AG08395 (cell line): ENCODE data around the gene TF.
A peak's percentile ranks its signal among the peaks of the same experiment; 100 is the strongest.
"Not testable (repeated sequence)": the region's sequence is repeated elsewhere in the genome, so short reads cannot be mapped to it uniquely, and the experiment has no call there.

Experiments
- DNase-seq: peaks from one replicate; pipeline ENCODE4 v3.0.0; 2012; ENCODE audit warnings: mixed read lengths, low spot score

The TF gene

DNA sequence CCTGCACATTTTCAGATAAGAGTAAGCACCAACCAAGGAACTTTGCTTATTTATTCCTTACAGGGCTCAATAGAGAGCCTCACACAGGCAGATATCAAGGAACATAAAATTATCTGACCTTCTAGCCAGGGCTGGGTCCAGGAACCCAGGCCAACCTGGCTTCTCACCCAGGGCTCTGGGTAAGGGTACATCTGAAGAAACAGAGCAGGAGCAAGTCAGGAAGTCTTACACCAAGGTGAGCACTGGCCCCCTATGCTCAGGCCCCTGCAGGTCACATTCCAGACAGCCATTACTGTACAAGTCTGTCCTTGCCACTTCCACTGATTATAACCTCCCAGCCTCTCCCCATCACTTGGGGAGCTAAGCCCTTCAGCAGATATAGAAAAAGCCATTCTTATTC, 19.1 kb downstream of the TF start:
- DNase-seq, result no peak

GRCh38 chr3:133767607-133768006, 21.4 kb downstream of the TF start:
- DNase-seq, result no peak

DNA sequence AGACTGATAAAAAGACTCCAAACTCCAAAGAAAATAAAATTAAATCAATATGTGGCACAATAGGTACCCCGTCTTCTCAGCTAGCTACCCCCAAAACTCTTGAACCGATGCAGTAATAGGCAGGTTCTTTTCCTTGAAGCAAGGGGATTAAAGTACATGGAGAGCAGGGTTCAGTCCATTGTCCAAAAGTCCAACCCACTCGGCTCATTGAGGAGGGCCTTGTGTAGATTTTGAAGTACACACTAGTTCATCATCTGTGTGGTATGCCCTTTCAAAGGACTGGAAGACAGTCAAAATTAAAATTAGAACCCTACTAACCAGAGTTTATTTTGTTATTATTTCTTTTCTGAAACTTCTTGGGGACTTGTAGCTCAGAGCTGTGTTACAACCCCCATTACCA, 23.3 kb downstream of the TF start:
- no peak for DNase-seq

- DNase-seq, result no peak
These were observed 27.5 kb downstream of the TF start for GRCh38 chr3:133773732-133774131.

- no peak for DNase-seq
These were observed 29.1 kb downstream of the TF start for GRCh38 chr3:133775309-133775708.

DNA sequence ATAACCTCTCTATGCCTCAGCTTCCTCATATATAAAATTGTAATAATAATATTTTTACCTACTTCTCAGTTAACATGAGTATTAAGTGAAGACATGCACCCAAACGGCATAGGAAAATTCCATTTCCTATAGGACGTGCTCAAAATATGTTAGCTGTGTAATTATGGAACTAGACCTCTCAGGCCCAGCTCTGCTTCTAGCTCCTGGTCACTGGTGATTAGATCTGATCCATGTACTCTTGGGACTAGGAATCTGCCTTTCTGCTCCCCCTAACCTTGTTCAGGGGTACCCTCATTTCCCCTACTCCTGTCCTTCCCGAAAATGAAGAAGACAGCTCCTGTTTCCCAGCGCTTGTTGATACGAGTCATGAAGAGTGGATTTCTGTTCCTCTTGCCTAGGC, 29.6 kb downstream of the TF start:
- DNase-seq, result no peak

DNA sequence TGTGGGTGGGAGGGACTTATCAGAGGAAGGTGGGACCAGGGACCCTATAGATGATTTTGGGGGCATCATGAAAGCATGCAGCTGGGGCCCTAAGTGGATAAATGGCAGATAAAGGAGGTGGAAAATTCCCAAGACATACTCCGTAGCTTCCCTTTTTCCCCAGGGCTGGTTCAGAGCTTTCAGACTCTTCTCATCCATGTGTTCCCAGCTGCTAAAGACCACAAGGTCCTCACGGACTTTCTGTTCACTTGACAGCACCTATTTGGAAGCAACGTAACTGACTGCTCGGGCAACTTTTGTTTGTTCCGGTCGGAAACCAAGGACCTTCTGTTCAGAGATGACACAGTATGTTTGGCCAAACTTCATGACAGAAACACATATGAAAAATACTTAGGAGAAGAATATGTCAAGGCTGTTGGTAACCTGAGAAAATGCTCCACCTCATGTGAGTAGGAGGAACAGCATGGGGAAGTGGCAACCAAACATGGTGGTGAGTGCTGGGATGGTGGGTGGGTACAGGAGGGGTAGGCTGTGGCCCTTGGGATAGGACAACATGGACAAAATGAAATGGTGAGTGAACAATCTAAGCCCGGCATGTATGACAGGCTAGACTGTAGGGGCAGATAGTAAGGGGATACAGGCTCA, 30.7 kb downstream of the TF start:
- DNase-seq, result no peak

DNA sequence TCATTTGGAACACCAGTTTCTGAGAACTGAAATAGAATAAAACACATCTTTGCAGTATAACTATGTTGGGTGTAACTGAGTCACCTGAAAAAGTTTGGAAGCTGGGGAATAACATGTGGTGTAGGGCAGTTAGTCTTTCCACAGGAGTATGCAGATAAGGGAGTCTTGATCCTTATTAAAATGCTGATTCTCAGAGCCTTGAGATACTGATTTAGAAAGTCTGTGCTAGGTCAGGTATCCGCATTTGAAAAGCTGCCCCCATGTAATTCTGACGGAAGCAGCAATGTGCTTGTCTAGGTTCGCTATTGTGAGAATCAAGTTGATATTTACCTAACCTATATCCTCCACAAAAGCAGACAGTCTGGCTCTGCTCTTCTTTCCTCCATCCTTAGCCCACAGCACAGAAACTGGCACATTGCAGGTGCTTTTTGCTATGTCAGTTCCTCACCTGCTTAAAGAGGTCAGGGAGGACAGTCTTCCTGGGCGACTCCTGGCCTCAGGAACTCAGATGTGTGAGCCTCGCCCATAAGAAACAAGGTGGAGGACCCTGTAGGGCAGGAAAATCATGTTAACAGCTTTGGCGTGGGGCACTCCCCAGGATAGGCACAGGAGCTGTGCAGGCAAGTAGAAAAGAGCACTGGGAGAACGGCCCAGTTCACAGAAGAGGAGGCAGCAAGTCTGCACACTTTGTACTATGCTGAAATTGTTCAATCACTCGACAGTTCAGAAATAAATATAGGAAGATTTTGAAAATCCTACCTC, 31.8 kb downstream of the TF start:
- DNase-seq, result no peak

GRCh38 chr3:133779626-133780203, 33.5 kb downstream of the TF start:
- DNase-seq, result no peak

DNA sequence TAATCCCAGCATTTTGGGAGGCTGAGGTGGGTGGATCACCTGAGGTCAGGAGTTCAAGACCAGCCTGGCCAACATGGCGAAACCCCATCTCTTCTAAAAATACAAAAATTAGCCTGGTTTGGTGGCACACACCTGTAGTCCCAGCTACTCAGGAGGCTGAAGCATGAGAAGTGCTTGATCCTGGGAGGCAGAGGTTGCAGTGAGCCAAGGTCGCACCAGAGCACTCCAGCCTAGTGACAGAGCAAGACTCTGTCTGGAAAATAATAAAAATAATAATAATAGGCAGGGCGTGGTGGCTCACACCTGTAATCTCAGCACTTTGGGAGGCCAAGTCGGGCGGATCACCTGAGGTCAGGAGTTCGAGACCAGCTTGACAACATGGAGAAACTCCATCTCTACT, 34.6 kb downstream of the TF start:
- DNase-seq, result not testable (repeated sequence)

- DNase-seq, result no peak
These were observed 35.4 kb downstream of the TF start for GRCh38 chr3:133781570-133781969.

DNA sequence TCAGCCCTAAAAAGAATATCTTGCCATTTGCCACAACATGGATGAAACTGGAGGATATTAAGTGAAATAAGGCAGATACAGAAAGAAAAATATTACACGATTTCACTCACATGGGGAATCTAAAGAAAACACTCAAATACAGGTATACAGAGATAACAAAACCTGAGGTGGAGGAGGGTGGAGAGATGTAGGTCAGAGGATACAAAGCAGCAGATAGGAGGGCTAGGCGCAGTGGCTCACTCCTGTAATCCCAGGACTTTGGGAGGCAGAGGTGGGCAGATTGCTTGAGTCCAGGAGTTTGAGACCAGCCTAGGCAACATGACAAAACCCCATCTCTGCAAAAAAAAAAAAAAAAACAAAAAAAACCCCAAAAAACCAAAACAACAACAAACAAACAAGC, 36.3 kb downstream of the TF start:
- no peak for DNase-seq

- no peak for DNase-seq
These were observed 37.6 kb downstream of the TF start for GRCh38 chr3:133783762-133784161.

DNA sequence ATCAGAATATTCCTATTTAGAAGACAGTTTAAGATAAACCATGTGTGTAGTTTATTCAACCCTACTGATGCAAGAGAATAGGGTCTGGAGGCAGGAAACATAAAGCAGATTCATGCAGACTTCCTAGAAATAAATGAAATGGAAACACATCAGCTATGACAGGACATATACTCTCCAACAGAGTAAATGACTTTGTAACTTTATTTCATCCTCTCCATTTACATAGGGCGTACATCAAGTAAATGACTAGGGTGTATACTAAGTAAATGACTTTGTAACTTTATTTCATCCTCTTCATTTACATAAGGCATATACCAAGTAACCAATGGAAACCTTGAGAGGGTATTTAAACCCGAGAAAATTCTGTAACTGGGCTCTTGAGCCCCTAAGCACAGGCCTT, 41.8 kb downstream of the TF start:
- DNase-seq, result no peak

DNA sequence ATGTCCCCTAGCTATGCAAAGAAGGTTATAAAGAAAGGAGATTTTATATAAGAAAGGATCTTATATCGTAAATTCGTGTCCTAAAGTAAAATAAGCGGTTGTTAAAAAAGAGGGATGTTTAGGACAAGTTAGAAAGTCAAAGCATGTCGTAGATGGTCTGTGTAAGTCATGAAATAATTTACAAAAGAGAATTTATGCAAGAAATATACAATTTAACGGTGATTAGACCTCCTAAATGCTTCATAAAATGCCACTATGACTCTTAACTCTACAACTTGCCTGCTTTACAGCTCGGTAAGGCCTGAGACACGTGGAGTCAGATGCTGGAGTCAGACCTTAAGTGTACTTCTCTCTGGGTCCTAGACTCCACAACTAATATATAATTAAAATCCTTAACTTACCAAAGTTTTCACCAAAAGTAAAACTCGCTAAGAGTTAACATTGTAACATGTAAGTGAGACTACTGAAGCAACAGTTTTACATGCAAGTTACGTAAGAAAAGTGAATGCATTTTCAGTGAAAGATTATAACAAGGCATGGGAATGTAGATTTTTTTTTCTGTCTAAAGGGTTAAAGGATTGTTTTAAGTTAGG, 46.1 kb downstream of the TF start:
- no peak for DNase-seq

- DNase-seq, result no peak
These were observed 51.4 kb downstream of the TF start for GRCh38 chr3:133797396-133798105.

- DNase-seq, result no peak
These were observed 53.8 kb downstream of the TF start for GRCh38 chr3:133799794-133800585.

GRCh38 chr3:133803469-133803868, 57.3 kb downstream of the TF start:
- DNase-seq, result no peak

GRCh38 chr3:133804896-133805295, 58.7 kb downstream of the TF start:
- no peak for DNase-seq

DNA sequence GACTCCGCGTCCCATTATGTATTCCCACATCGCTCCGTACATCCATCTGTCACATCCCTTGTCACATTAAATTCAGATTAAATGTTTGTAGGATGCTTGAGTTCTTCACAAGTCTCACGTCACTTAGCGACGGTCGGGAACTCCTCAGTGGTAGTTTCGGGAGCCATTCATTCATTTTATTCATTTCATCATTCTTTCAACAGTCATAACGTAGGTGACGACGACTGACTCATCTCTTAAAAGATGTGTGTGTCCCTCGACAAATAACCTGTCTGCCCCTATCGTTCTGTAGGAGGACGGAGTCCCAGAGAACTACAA, 59.1 kb downstream of the TF start:
- no peak for DNase-seq

- DNase-seq, result peak; percentile 99
These were observed 59.7 kb downstream of the TF start, which contains the start of gene SRPRB for GRCh38 chr3:133805702-133806475. Gene SRPRB (plus strand): TSS chr3:133805815. CDS start chr3:133805849, 34 bp downstream.
